RWPE1 (cell line): Measurements from ENCODE around the gene PHF10.

ENCODE experiments used
- CTCF ChIA-PET: fragments of 350-600 bp; sonication (Branson Sonifier 250); formaldehyde crosslinking; extraction: SDS; loops from one replicate; lab custom pipeline; 2021; lab: Yijun Ruan, JAX
- POLR2A ChIA-PET: fragments of 400-600 bp; formaldehyde crosslinking; extraction: SDS; loops from one replicate; lab custom pipeline; 2020; ENCODE audit warnings: antibody characterized with exemption; ENCODE audit not compliant: low non-redundant PET; lab: Yijun Ruan, JAX
- DNase-seq: peaks from one replicate; pipeline ENCODE4 v3.0.0; 2012; ENCODE audit warnings: low spot score
- H3K27ac ChIP-seq: fragments of 450-650 bp; 2 replicates; pipeline ENCODE4 v1.5.1; 2017
- TF ChIP-seq, protein P1 (sequence below): fragments of 450-650 bp; conservative IDR thresholded peaks from 2 replicates; pipeline ENCODE4 v1.5.1; 2017; ENCODE audit warnings: low read depth, mild to moderate bottlenecking

PHF10 gene

GRCh38 chr6:169656546-169657283 lies 67.6 kb downstream of the PHF10 start:
- no peak for DNase-seq
- H3K27ac ChIP-seq, result no peak overlapping the region
- POLR2A ChIA-PET, result no interaction called here
- CTCF ChIA-PET, result no interaction called here
- TF ChIP-seq, protein P1, sequence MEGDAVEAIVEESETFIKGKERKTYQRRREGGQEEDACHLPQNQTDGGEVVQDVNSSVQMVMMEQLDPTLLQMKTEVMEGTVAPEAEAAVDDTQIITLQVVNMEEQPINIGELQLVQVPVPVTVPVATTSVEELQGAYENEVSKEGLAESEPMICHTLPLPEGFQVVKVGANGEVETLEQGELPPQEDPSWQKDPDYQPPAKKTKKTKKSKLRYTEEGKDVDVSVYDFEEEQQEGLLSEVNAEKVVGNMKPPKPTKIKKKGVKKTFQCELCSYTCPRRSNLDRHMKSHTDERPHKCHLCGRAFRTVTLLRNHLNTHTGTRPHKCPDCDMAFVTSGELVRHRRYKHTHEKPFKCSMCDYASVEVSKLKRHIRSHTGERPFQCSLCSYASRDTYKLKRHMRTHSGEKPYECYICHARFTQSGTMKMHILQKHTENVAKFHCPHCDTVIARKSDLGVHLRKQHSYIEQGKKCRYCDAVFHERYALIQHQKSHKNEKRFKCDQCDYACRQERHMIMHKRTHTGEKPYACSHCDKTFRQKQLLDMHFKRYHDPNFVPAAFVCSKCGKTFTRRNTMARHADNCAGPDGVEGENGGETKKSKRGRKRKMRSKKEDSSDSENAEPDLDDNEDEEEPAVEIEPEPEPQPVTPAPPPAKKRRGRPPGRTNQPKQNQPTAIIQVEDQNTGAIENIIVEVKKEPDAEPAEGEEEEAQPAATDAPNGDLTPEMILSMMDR, result no peak

- POLR2A ChIA-PET, result no interaction called here
- TF ChIP-seq, protein P1, result peak; percentile 30; the same call in 1 of the 2 replicates
- peak overlapping the region; percentile 64 for H3K27ac ChIP-seq
- CTCF ChIA-PET, result interaction anchor here (0.7 to 0.9 kb wide), 2 partner anchors 56 to 496 kb away, joined by 3 read pairs; no protein-coding TSS in a partner anchor
- DNase-seq, result peak; percentile 55
These were observed 69.5 kb downstream of the PHF10 start for GRCh38 chr6:169654598-169655391.
